Measurements from ENCODE around the gene LPIN3. TPM values are rescaled to one million over a fixed set of nuclear protein-coding genes. Genes with fewer than 3 reads are reported as not detected.

Gene LPIN3
- total RNA-seq, 1 donor from 2014 or later: 0.60 TPM

DNA sequence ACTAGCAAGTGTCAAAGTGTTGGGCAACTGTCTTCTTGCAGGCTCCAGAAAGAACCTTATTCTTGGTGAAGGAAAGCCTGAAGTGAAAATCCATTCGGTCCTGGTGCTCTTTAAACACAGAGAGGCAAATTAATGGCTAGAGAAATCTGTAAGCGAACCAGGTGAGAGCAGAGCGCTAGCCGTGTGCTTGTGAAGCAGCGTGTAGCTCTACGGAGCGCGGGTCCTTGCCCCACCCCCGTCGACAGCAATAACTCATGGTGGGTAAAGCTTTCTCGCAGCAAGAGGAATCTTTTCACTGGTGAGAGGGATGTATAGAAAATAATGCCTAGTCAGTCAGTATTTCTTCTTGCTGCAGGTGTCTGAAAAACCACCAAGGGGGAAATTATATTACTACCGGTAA, 63.0 kb downstream of the LPIN3 start:
- no peak overlapping the region for H3K27ac Mint-ChIP-seq
- H3K36me3 Mint-ChIP-seq (ENCODE audit: low read depth): peaks cover 52% of the 10 kb centered on the region
- no peak overlapping the region for H3K4me3 Mint-ChIP-seq
- H3K9me3 Mint-ChIP-seq: no peaks in the 10 kb centered on the region
- no peaks in the 10 kb centered on the region for H3K27me3 Mint-ChIP-seq
- ChIA-PET POLR2A (no interaction called here), CTCF (no interaction called here)
- peaks cover 3% of the 10 kb centered on the region for H3K4me1 Mint-ChIP-seq
- ATAC-seq (ENCODE audit: low read depth) (no peak), DNase-seq (no peak)
- TF ChIP-seq, protein P1, sequence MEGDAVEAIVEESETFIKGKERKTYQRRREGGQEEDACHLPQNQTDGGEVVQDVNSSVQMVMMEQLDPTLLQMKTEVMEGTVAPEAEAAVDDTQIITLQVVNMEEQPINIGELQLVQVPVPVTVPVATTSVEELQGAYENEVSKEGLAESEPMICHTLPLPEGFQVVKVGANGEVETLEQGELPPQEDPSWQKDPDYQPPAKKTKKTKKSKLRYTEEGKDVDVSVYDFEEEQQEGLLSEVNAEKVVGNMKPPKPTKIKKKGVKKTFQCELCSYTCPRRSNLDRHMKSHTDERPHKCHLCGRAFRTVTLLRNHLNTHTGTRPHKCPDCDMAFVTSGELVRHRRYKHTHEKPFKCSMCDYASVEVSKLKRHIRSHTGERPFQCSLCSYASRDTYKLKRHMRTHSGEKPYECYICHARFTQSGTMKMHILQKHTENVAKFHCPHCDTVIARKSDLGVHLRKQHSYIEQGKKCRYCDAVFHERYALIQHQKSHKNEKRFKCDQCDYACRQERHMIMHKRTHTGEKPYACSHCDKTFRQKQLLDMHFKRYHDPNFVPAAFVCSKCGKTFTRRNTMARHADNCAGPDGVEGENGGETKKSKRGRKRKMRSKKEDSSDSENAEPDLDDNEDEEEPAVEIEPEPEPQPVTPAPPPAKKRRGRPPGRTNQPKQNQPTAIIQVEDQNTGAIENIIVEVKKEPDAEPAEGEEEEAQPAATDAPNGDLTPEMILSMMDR (IDR thresholded peaks at IDR 0.05): no peak
- intact Hi-C loops (cut with micrococcal nuclease): no loop called here

DNA sequence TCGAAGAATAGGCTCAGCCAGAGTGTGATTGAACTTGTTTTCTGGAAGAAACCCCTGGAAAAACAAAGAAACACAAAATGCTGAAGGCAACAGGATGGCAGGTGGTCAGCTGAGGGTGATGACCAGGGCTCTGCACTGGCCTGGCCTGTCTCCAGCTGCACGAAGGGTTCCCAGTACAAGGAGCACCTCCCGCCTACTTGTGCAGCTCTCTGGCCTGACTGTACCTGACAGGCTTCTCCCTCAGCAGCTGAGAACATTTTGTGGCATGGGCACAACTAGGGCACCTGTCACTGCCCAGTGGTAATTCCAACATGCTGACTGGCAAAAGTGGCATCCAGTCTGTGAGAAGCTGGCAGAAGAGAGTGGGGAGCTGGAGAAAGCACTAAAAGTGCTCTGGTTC, 64.8 kb downstream of the LPIN3 start:
- TF ChIP-seq, protein P1 (IDR thresholded peaks at IDR 0.05): no peak
- intact Hi-C loops (cut with micrococcal nuclease): no loop called here
- POLR2A ChIA-PET: no interaction called here
- Mint-ChIP-seq H3K4me3 (no peak overlapping the region), H3K27ac (no peak overlapping the region), H3K36me3 (ENCODE audit: low read depth) (peaks cover 69% of the 10 kb centered on the region), H3K27me3 (no peaks in the 10 kb centered on the region), H3K9me3 (no peaks in the 10 kb centered on the region), H3K4me1 (peaks cover 3% of the 10 kb centered on the region)
- CTCF ChIA-PET: no interaction called here
- DNase-seq (no peak), ATAC-seq (ENCODE audit: low read depth) (no peak)

DNA sequence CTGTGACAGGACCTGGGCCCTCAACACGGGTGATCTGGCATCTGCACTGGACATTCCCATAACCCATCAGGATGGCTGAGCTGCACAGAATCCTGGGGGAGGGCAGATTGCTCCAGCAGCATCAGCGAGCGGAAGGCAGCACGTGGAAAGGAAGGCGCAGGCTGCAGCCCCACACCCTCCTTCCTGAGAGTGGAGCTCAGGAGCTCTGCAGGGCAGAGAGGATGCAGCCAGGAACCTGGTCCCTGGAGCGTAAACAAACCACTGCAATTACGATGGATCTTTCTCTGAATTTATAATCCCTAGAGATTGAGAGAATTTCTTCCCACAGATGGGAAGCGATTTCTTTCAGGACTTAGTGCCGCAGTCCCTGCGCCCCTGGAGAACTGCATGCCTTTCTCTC, 65.7 kb downstream of the LPIN3 start:
- POLR2A ChIA-PET: no interaction called here
- TF ChIP-seq, protein P1 (IDR thresholded peaks at IDR 0.05): no peak
- no peaks in the 10 kb centered on the region for H3K27me3 Mint-ChIP-seq
- peaks cover 78% of the 10 kb centered on the region for H3K36me3 Mint-ChIP-seq (ENCODE audit: low read depth)
- H3K27ac Mint-ChIP-seq: no peak overlapping the region
- CTCF ChIA-PET: no interaction called here
- no peaks in the 10 kb centered on the region for H3K9me3 Mint-ChIP-seq
- intact Hi-C loops (cut with micrococcal nuclease): no loop called here
- DNase-seq (no peak), ATAC-seq (ENCODE audit: low read depth) (no peak)
- H3K4me1 Mint-ChIP-seq: peaks cover 3% of the 10 kb centered on the region
- no peak overlapping the region for H3K4me3 Mint-ChIP-seq

DNA sequence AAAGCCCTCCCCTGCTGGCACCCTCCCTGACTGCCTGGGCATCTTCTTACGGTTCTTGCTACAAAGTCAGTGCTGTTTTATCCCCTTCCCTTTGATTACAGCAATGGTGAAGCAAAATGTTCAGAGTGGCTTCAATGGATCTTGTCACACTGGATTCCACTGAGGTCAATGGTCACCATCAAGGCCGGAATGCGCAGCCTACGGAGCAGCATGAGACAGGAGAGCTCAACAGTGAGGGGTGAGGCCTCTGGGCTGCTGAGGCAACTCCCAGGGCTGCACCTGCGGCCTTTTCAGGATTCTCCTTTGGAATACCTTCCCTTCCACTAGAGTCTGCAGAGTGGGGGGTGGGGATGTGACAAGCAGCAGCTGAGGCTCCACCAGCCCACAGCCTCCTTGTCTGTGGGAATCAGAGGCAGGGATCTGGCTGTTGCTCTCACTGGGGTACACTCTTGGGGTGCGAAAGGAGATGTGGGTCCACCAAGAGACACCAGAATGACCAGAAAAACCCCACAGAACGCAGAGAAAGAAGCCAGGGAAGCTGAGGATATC, 66.3 kb downstream of the LPIN3 start:
- ChIA-PET POLR2A (no interaction called here), CTCF (no interaction called here)
- H3K36me3 Mint-ChIP-seq (ENCODE audit: low read depth): peaks cover 84% of the 10 kb centered on the region
- DNase-seq (no peak), ATAC-seq (ENCODE audit: low read depth) (no peak)
- TF ChIP-seq, protein P1 (IDR thresholded peaks at IDR 0.05): no peak
- no peak overlapping the region for H3K27ac Mint-ChIP-seq
- no peak overlapping the region for H3K4me3 Mint-ChIP-seq
- H3K27me3 Mint-ChIP-seq: no peaks in the 10 kb centered on the region
- intact Hi-C loops (cut with micrococcal nuclease): no loop called here
- H3K9me3 Mint-ChIP-seq: no peaks in the 10 kb centered on the region
- H3K4me1 Mint-ChIP-seq: peaks cover 3% of the 10 kb centered on the region

DNA sequence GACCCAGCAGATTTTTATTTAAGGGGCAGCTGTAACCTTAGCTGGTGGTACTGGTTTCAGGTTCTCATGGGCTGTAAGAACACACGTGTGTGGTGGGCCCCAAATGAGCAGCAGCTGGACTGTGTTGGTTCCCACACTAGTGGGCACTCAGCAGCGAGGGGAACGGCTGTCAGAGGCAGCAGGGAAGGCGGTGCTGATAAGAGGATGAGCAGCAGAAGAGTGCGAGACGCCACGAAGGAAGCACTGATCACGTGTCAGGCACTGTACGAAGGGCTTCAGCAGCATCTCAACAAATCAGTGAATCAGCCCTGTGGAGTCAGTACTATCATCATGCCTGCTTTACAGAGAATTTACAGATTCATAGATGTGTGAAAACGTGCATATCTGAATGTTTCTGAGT, 67.0 kb downstream of the LPIN3 start:
- ChIA-PET CTCF (no interaction called here), POLR2A (no interaction called here)
- Mint-ChIP-seq H3K9me3 (no peaks in the 10 kb centered on the region), H3K4me3 (no peak overlapping the region), H3K4me1 (peaks cover 3% of the 10 kb centered on the region), H3K27ac (no peak overlapping the region), H3K36me3 (ENCODE audit: low read depth) (peaks cover 86% of the 10 kb centered on the region), H3K27me3 (no peaks in the 10 kb centered on the region)
- intact Hi-C loops (cut with micrococcal nuclease): no loop called here
- TF ChIP-seq, protein P1 (IDR thresholded peaks at IDR 0.05): no peak
- no peak for ATAC-seq (ENCODE audit: low read depth)
- no peak for DNase-seq

Measured in activated B cell treated with CpG ODN at 0.5 μM for 24 hours (primary cell).